Thyroid gland (tissue), 4 donors: ENCODE data around the gene NOL11. TPM values are rescaled to one million over a fixed set of nuclear protein-coding genes. Genes with fewer than 3 reads are reported as not detected.

Experiments used
- DNase-seq, 2 donors: peaks; one replicate each; pipeline ENCODE4 v3.0.0-alpha.2; 2019
- H3K27ac ChIP-seq, 3 donors: fragments of 200-600 bp; sonication (generic); 1 replicate in 2 of 3; 2 replicates in 1 of 3; pipeline ENCODE4 v1.5.1; 2016 to 2019; ENCODE audit warnings: mild to moderate bottlenecking in 1 of 3, moderate library complexity in 1 of 3
- H3K27me3 ChIP-seq: fragments of 200-600 bp; sonication (generic); one replicate; pipeline ENCODE4 v1.5.1; 2019
- H3K36me3 ChIP-seq, 2 donors: fragments of 200-600 bp; sonication (generic); one replicate each; pipeline ENCODE4 v1.5.1; 2016 to 2019
- H3K4me1 ChIP-seq, 2 donors: fragments of 200-600 bp; sonication (generic); one replicate each; pipeline ENCODE4 v1.5.1; 2017 to 2019
- H3K4me3 ChIP-seq, 3 donors: fragments of 200-600 bp; sonication (generic); replicated peaks in 1 of 3; 1 replicate in 2 of 3; 2 replicates in 1 of 3; pipeline ENCODE4 v1.5.1; 2016; ENCODE audit warnings: mild to moderate bottlenecking in 1 of 3
- H3K9me3 ChIP-seq: fragments of 200-600 bp; sonication (generic); one replicate; pipeline ENCODE4 v1.5.1; 2017
- POLR2A ChIP-seq, 2 donors: fragments of 450-650 bp; IDR thresholded peaks; one replicate each; pipeline ENCODE4 v1.6.1; 2017; ENCODE audit warnings: antibody characterized with exemption in 2 of 2, mild to moderate bottlenecking in 2 of 2, moderate library complexity in 1 of 2
- WGBS, 2 donors: methylation state at CpG; one replicate each; pipeline ENCODE4 v1.1.5; 2017; 5-methylcytosine and 5-hydroxymethylcytosine counted together
- intact Hi-C: fragments of 100-400 bp; cut with DNase I; formaldehyde crosslinking; loops from one replicate; pipeline ENCODE4 v1.15.1; 2023
- total RNA-seq, 4 donors: library from RNA; depleted of rRNA; stranded (reverse); fragments of >200 nt; gene quantifications; one replicate each; pipeline ENCODE4 v1.2.3, GENCODE V29; 2016
- TF ChIP-seq, protein P1 (sequence below), 6 experiments: fragments of 200-600 bp in 3 of 6; fragments of 450-650 bp in 3 of 6; sonication (generic) in 3 of 6; IDR thresholded peaks; one replicate each; pipeline ENCODE4 v1.5.1; 2016 to 2019; ENCODE audit warnings: antibody characterized with exemption in 6 of 6, mild to moderate bottlenecking in 2 of 6, inconsistent platforms in 1 of 6, moderate library complexity in 1 of 6

The NOL11 gene
- total RNA-seq, 4 donors from 2014 or later: 25.7 to 43.7 (median 34.8) TPM

DNA sequence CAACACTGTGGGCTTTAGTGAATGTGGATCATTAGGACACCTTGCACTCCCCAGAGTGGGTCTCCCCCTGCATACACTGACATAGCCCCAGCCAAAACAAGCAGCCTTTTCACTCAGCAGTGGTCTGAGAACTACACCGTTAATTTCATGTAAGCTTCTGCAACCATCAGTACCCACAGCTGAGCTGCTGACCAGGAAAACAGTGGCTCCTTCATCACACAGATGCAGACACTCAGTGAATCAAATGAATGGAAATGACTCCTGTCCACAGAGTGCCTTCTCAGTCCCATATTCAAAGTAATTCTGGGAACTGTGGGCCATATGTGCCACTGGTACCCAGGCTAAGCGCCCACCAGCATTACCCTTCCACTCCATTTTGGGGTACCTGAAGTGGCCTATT is 39.3 kb upstream of the NOL11 start:
- TF ChIP-seq, protein P1, sequence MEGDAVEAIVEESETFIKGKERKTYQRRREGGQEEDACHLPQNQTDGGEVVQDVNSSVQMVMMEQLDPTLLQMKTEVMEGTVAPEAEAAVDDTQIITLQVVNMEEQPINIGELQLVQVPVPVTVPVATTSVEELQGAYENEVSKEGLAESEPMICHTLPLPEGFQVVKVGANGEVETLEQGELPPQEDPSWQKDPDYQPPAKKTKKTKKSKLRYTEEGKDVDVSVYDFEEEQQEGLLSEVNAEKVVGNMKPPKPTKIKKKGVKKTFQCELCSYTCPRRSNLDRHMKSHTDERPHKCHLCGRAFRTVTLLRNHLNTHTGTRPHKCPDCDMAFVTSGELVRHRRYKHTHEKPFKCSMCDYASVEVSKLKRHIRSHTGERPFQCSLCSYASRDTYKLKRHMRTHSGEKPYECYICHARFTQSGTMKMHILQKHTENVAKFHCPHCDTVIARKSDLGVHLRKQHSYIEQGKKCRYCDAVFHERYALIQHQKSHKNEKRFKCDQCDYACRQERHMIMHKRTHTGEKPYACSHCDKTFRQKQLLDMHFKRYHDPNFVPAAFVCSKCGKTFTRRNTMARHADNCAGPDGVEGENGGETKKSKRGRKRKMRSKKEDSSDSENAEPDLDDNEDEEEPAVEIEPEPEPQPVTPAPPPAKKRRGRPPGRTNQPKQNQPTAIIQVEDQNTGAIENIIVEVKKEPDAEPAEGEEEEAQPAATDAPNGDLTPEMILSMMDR (IDR thresholded peaks at IDR 0.05): no peak
- TF ChIP-seq POLR2A (IDR thresholded peaks at IDR 0.05): no peak
- Histone ChIP-seq H3K27ac (no peak overlapping the region), H3K4me3 (no peak overlapping the region), H3K4me1 (peaks cover 0 to 11% of the 10 kb centered on the region in 2 donors), H3K9me3 (no peaks in the 10 kb centered on the region), H3K36me3 (no peaks in the 10 kb centered on the region), H3K27me3 (no peaks in the 10 kb centered on the region)
- 79 to 94% methylated on average over 2 of the region's 2 CpGs for WGBS, 2 donors
- no peak for DNase-seq
- intact Hi-C loops: no loop called here

DNA sequence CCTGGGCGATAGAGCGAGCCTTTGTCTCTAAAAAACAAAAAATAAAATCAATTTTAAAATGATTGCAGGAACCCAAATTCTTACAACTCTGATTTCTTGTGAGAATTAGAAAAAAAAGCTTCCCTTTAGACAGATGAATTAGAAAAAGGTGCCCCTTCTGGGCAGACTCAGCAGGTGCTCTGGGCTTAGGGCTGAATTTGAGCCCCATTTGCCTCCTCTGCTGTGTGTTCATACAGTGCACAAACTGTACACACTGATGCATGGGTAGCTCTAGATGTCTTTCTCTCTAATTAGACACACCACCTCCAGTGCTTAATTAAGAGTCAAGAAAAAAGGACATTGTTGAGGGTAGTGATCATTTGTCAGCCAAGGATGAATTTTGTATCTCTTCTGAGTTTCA is 38.5 kb upstream of the NOL11 start:
- WGBS, 2 donors: 95 to 98% methylated on average over 2 of the region's 2 CpGs
- Histone ChIP-seq H3K27ac (no peak overlapping the region), H3K4me1 (peaks cover 0 to 11% of the 10 kb centered on the region in 2 donors), H3K27me3 (no peaks in the 10 kb centered on the region), H3K36me3 (no peaks in the 10 kb centered on the region), H3K9me3 (no peaks in the 10 kb centered on the region), H3K4me3 (no peak overlapping the region)
- intact Hi-C loops: no loop called here
- TF ChIP-seq, protein P1 (IDR thresholded peaks at IDR 0.05): no peak
- no peak for DNase-seq

DNA sequence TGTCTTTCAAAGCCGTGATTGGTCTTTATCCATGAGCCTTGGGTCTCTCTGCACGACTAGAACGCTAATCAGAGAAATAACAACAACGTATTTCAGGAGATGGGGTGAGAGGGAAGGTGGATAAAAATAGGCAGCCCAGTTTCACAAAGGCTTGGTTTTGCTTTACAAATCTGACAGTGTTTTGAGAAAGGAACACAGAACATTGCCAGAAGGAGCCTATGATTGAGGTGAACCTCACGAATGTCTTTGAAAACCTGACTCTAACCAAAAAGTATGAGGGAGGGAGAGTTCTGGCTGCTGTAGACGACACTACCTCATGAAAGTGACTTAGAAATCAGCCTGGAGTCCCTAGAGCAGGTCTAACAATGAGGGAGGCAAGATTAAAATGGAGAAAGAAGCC is 38.0 kb upstream of the NOL11 start:
- intact Hi-C loops: loop anchor here (10.0 kb wide), 2 partner anchors 45 to 205 kb away; no protein-coding TSS in a partner anchor
- H3K9me3 ChIP-seq: no peaks in the 10 kb centered on the region
- no peak overlapping the region for H3K4me3 ChIP-seq
- H3K27ac ChIP-seq: no peak overlapping the region
- peaks cover 0 to 11% of the 10 kb centered on the region in 2 donors for H3K4me1 ChIP-seq
- H3K27me3 ChIP-seq: no peaks in the 10 kb centered on the region
- WGBS, 2 donors: 96 to 99% methylated on average over 6 of the region's 6 CpGs
- TF ChIP-seq POLR2A (IDR thresholded peaks at IDR 0.05): no peak
- TF ChIP-seq, protein P1 (IDR thresholded peaks at IDR 0.05): no peak
- DNase-seq: no peak
- H3K36me3 ChIP-seq: no peaks in the 10 kb centered on the region

DNA sequence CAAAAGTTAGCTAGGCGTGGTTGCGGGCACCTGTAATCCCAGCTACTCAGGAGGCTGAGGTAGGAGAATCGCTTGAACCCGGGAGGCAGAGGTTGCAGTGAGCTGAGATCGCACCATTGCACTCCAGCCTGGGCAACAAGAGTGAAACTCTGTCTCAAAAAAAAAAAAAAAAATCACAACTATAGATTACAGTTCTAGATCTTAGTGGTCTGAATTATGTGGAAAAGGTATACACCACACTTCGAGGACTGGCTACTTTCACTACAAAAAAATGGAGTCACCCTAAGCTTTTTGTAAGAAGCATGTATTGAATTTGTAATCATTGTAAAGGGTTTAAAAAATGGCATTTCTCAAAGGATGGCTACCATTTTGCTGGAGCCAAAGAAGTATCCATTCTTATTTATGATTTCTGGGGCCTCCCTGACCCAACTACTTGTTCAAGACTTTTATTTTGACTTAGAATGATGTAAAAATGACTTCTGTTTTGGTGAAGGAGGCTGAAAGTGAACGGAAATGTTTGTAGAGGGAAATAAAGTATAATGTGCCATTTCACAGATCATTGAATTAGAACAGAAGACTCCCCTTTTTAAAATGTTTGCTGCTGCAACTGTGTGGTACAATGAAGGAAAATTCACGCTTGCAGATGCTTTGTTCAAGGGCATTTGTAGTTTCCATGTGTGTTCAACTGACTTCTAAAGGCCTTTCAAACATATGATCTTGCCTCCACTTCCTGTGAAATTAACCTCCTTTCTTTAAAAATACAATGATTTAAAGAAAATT is 37.1 kb upstream of the NOL11 start:
- Histone ChIP-seq H3K27ac (no peak overlapping the region), H3K4me3 (no peak overlapping the region), H3K9me3 (no peaks in the 10 kb centered on the region), H3K4me1 (peaks cover 0 to 11% of the 10 kb centered on the region in 2 donors), H3K36me3 (no peaks in the 10 kb centered on the region), H3K27me3 (no peaks in the 10 kb centered on the region)
- TF ChIP-seq POLR2A (IDR thresholded peaks at IDR 0.05): no peak
- TF ChIP-seq, protein P1 (IDR thresholded peaks at IDR 0.05): no peak
- intact Hi-C loops: loop anchor here (10.0 kb wide), 2 partner anchors 46 to 206 kb away; no protein-coding TSS in a partner anchor
- 86 to 90% methylated on average over 8 of the region's 8 CpGs for WGBS, 2 donors
- DNase-seq: no peak

DNA sequence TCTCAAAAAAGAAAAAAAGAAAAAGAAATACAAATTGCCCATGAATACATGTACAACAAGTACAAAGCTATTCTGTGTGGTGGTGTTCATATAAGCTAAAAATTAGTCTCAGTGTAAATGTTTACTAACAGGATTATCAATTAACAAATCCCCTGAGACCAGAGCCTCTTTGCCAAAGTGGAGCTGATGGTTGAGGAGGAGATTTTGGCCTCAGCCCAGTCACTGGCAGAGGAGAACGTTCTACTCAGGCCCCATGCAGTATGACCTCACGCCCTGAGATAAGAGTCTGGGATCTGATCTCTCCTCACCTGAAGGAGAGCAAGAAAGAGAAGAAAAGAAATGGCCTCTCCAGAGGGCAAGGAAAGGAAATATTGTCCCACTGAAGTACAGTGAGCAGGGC is 35.5 kb upstream of the NOL11 start:
- intact Hi-C loops: loop anchor here (10.0 kb wide), 2 partner anchors 47 to 207 kb away; no protein-coding TSS in a partner anchor
- Histone ChIP-seq H3K27me3 (no peaks in the 10 kb centered on the region), H3K4me3 (no peak overlapping the region), H3K9me3 (no peaks in the 10 kb centered on the region), H3K36me3 (no peaks in the 10 kb centered on the region), H3K4me1 (peaks cover 0 to 3% of the 10 kb centered on the region in 2 donors), H3K27ac (no peak overlapping the region)
- 56 to 57% methylated on average over 2 of the region's 2 CpGs for WGBS, 2 donors
- DNase-seq: peak; percentile 12 to 14
- no peak for TF ChIP-seq POLR2A (IDR thresholded peaks at IDR 0.05)
- TF ChIP-seq, protein P1 (IDR thresholded peaks at IDR 0.05): no peak
